A549 treated with ZK216348 at 1 μM for 4 hours (cell line): ENCODE measurements around the gene GALNT16. TPM values are rescaled to one million over a fixed set of nuclear protein-coding genes. Genes with fewer than 3 reads are reported as not detected.

Source experiments
- total RNA-seq: library from RNA; stranded (reverse); fragments of 200-300 nt; extraction: Qiagen RNA extraction; gene quantifications from 5 replicates; pipeline ENCODE4 v1.2.3, GENCODE V29; 2022; ENCODE audit warnings: low read depth

The GALNT16 gene
- 1.9 to 4.0 TPM (median 3.3 TPM) in 5 replicates for total RNA-seq

GRCh38 chr14:69259527-69260189 lies at the start of gene GALNT16:
GALNT16 (plus strand) TSS chr14:69260158; CDS start chr14:69260291, 133 bp downstream.

GRCh38 chr14:69398053-69398817 lies 138.3 kb downstream of the GALNT16 start, which contains the start of the genes ERH and SLC39A9:
ERH (minus strand) TSS chr14:69398299; CDS start chr14:69398233, 66 bp downstream.
SLC39A9 (plus strand) TSS chr14:69398692; CDS start chr14:69399370, 678 bp downstream.

Other genes with a start within 250 kb of the GALNT16 start
- 13.5 to 19.0 TPM (median 17.6 TPM) in 5 replicates for gene DCAF5, start 107.0 kb upstream of the GALNT16 start, total RNA-seq
- 12.4 to 15.0 TPM (median 12.8 TPM) in 5 replicates for gene EXD2, start 68.7 kb upstream of the GALNT16 start, total RNA-seq
- 263 to 424 TPM (median 335 TPM) in 5 replicates for gene ERH, start 138.1 kb downstream of the GALNT16 start, total RNA-seq
- 34.5 to 46.9 TPM (median 38.2 TPM) in 5 replicates for gene SLC39A9, start 138.5 kb downstream of the GALNT16 start, total RNA-seq
- gene PLEKHD1, start 224.6 kb downstream of the GALNT16 start, total RNA-seq = 0.05 TPM in 2 of 5 replicates, not detected in the others